NCI-H2029 (cell line): ENCODE data around the gene ADARB2.

Source experiments
- DNase-seq: peaks from one replicate; lab custom pipeline; 2025; lab: John Stamatoyannopoulos, UW

Gene ADARB2

DNA sequence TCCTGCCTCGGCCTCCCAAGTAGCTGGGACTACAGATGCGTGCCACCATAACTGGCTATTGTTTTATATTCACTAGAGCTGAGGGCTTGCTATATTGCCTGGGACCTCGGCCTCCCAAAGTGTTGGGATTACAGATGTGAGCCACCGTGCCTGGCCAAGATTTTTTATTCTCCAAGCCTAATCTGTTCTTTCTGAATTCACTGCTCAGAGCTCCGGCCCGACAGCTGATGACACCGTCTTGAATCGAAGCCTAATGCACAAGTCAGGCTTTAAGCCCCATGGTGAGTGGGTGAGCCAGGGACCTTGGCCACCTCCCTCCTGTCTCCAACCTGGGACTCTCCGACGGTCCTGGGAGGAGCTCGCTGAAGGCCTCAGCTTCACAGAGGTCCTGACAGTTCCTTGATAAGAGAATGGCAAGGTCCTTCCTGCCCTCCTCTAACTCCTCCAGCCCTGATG, 342.3 kb downstream of the ADARB2 start:
- no peak for DNase-seq

DNA sequence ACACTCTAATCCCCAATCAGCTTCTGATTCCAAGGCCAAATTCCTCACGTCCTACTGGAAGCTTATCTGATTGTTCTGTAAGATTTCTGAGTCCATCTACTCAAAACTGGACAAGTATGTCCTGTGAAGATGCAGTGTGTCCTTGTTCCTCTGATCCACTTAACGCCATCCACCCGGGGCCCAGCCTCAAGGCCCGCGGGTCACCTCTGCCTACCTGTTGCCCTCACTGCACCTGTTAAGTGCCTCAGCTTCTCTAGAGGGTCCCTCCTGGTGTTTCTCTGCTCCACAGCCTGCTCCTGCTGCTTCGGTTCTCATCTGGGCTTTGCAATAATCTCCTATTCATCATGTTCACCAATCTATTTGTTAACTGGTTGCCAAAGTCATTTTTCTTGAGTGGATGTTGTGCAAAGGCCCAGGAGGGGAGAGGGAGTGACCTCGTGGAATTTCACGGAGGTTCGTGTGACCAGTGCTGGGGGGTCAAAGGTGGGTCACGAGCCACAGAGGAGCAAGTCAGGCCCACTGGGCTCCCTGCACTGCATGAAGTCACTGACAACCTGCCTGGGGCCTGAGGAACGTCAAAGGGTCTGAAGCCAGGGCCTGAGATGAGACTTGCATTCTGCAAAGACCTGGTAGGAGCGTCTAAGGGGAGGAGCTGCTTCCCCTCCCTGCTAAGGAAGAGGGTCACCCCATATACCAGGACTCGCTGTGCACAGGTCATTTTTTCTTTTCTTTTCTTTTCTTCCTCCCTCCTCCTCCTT, 343.0 kb downstream of the ADARB2 start:
- DNase-seq, result no peak

DNA sequence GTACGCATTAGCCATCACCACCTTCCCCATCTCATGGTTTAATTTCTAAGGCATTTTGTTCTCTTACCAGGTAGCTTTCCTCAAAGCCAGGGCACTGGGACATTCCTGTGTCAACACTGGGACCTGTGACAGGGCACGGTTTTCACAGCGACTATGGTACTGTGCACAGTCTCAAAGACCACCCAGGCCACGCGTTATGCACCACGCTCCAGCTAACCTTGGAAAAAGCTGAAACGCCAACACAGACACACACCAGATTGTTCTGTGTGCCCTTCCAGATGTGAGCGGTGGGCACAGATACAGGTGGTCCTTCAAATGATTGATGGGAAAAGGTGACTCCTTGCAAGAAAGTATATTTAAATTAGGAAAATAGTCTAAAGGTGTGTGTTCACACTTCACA, 343.8 kb downstream of the ADARB2 start:
- no peak for DNase-seq

DNA sequence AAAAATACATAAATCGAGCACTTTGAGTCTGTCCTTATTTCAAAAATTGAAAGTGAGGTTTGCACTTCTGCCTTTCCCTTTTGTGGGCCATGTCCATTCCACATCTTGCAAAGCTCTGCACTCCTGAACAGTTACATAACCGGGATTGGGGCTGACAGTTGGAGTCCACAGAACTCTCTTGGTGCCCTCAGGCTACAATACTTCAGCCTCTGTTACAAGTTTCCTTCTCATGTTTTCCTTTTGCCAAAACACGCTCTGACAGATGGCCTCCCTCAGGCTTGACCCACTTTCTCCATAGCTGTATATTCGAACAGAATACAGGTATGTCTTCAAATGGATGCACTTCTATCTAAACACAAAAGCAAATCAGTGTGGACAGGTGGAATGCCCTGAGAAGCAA, 345.2 kb downstream of the ADARB2 start:
- no peak for DNase-seq

DNA sequence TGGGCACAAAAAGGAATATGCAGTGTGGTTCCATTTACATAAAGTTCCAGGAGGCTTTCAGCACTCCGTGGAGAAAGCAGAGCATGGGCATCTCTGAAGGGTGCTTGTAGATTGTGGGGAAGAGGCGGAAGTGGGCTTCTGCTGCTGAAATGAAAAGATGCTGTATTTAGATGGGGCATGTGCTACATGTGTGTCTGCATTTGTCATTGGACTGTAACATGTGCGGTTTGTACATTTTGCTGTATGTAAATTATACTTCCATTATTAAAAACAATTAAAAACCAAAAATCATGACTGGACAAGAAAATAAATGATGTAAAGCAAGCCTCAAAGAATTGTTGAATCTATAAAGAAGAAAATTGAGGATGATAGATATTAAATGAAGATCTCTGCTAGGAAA, 347.1 kb downstream of the ADARB2 start:
- no peak for DNase-seq

DNA sequence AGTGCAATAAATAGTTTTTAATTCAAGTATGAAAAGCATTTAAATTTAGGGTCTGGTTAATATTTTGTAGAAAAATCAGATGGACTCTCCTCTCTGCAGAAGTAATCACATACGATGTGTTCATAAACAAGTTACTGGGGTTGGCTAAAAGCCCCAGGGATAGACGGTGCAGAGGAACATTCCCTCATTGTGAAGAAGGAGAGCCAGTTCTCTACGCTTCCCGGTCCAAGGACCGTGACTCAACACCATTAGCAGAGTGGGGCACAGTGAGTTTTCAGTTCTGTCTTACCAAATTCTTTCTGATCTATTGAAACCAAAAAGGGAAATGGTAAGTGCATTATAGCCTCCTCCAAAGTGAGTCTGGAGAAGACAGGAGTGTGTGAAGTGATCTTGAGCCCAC, 353.3 kb downstream of the ADARB2 start:
- DNase-seq, result no peak

DNA sequence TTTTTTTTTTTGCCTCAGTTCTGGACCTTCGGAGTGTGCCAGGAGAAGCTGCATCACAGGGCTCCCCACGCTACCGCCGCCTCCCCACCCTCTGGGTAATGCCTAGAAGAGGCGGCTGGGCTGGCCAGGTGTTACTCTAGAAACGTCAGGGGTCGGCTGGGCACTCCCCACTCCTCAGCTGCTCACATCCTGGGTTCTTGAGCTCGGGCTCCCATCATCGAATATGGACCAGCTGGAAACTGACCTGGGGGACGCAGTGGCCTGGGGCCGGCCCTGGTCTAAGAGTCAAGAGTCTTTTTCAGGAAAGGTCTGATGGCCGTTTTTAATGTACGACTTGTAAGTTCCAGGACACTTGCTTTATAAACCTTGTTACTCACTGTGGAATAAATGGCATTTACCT, 354.6 kb downstream of the ADARB2 start:
- no peak for DNase-seq

DNA sequence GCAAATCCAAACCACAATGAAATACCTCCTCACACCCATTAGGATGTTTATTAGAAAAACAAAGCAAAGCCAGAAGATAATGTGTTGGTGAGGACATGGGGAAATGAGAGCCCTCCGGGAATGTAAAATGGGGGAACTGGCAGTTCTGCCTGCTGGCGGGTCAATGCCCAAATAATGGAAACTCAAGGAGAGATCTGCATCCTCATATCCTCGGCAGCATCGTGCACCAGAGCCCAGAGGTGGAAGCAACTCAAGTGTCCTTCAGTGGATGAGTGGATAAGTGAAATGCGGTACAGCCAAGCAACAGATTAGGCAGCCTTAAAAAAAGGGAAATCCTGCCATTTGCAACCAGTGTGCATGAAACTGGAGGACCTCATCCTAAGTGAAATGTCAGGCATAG, 356.0 kb downstream of the ADARB2 start:
- DNase-seq, result no peak

DNA sequence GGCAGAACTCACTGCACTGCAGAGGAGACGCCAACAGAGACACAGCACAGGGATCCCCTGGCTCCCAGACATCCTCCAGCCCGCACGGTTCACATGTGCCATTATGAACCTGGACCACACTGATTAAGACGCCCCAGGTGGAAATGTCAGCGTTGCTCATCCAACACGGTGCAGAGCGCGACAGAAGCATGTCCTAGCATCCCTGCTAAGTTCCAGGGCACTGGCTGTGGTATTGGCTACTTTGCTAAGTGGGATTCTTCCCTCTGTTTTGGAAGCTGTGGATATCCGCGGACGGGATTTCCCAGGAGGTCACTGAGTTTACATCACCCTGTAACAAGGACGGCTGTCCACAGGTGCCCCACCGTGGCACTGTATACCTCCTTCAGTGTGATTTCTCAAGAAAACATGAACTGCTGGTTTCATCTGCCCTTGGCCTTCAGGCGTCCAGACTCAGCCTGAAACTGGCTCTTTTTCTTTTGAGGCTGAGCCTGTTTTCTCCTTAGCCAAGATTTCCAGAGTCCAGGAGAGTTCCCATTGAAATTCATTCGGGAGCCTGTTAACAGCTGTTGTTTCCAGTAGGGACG, 357.1 kb downstream of the ADARB2 start:
- no peak for DNase-seq

DNA sequence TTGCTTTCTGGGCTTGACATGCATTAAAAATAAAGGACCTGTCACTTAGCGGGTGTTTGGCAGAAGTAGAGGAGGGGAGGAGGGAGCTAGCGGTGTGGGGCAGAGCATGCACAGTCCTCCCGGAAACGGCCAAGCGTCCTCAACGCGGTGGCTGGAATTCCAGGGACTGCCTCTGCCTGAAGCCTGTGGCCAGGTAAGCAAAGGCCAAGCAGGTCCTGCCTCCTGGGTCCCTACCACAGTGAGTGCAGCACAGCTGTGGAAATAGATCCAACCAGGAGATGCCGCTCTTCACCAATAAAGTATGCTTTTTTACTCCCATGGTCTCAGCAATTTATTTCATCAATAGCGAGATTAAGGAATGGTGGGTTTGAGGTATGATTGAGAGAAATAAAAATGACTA, 357.7 kb downstream of the ADARB2 start:
- DNase-seq, result no peak

DNA sequence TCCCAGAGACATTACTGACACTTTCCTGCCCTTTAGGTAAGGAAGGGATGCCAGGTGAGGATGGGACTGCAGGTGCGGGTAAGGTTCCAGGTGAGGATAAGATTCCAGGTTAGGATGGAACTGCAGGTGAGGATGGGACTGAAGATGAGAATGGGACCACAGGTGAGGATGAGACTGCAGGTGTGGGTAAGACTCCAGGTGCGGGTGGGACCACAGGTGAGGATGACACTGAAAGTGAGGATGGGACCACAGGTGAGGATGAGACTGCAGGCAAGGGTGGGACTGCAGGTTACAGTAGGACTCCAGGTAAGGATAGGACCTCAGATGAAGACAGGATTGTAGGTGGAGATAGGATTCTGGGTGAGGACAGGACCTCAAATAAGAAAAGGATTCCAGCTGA, 358.9 kb downstream of the ADARB2 start:
- DNase-seq, result no peak

DNA sequence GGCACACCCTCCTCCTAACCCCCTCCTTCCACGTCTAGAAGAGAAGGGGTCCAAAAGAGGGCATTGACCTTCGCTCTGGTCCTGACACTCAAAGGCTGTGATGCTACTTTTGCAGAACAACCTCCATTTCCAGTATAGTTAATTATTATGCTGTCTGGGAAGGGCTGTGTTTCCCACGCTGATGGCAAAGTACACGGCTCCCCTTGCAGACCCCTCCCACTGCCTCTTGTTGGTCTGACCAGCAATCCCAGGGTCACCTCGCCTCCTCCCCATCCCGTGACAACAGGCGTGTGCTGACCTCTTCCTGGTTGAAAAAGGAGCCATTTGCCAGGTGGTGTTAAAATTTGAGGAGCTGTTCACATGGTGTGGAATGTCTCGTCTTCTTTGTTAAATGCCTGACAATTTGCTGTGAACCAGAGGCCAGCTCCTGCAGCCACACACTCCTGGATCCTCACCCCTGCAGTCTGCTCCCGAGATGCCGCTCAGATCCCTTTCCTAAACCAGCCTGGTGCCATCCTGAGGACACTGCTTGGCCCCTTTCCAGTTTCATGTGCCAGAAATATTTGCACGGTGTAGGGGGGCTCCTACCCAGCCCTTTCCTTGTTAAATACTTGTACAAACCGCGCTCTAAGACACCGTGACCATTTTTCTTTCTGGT, 359.5 kb downstream of the ADARB2 start:
- DNase-seq, result no peak

DNA sequence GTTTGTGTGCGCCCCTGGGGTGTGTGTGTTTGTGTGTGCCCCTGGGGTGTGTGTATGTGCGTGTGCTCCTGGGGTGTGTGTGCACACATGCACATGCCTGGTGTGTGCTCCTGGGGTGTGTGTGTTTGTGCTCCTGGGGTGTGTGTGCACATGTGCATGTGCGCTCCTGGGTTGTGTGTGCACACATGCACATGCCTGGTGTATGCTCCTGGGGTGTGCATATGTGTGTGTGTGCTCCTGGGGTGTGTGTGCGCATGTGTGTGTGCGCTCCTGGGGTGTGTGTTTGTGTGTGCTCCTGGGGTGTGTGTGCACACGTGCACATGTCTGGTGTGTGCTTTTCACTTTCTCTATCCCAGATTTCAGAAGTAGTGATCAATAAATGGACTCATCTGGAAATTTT, 360.1 kb downstream of the ADARB2 start:
- no peak for DNase-seq

DNA sequence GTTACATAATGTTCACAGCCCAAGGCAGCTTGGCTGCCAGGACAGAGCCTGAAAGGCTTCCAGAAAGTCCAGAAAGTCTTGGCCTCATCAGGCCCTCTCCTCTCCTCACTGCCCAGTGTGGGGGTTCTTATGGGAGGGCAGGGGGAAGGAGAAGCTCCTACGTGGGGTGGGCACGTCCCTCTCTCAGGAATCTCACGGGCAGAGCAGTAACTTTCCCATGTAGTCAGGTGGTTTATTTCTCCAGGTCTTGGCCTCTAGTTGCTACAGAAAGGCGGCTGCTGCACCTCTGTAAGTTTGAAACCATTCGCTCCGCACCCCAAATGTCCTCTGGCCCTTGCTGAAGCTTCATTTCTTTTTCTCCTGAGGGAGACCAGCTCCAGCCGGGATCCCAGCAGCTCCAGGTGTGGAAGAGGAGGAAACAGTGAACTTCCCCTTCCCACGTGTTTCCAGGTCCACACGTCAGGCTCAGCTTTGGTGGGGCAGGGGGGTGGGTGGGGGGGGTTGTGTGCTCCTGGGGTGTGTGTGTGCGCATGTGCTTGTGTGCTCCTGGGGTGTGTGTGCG, 360.9 kb downstream of the ADARB2 start:
- no peak for DNase-seq

DNA sequence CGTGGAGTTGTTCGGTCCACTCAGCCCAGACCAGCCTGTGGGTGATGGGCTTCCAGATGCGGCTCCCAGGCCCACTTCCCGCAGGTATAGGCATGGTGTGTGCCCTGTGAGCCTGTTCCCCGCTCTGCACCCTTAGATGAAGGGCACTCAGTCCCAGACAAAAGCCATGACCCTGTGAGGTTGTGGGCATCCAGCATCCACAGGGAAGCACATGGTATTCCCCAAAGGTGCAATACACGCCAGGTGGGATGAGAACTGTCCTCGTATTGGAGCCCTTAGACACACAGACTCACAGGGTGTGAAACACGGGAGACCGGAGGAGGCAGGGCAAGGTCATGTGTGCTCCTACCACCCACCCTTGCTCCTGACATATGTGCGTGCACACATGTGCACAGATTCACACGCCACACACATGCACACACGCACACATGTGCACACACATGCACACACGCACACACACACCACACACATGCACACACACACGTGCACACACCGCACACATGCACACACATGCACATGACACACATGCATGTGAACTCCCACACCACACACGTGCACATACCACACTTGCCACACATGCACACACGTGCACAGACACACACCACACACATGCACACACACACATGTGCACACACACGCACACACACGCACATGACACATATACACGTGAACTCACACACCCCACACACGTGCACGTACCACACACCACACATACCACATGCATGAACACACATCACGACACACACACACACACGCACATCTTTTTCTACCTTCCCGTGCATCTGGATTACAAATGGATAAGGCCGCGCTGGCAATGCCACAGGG, 361.8 kb downstream of the ADARB2 start:
- no peak for DNase-seq

DNA sequence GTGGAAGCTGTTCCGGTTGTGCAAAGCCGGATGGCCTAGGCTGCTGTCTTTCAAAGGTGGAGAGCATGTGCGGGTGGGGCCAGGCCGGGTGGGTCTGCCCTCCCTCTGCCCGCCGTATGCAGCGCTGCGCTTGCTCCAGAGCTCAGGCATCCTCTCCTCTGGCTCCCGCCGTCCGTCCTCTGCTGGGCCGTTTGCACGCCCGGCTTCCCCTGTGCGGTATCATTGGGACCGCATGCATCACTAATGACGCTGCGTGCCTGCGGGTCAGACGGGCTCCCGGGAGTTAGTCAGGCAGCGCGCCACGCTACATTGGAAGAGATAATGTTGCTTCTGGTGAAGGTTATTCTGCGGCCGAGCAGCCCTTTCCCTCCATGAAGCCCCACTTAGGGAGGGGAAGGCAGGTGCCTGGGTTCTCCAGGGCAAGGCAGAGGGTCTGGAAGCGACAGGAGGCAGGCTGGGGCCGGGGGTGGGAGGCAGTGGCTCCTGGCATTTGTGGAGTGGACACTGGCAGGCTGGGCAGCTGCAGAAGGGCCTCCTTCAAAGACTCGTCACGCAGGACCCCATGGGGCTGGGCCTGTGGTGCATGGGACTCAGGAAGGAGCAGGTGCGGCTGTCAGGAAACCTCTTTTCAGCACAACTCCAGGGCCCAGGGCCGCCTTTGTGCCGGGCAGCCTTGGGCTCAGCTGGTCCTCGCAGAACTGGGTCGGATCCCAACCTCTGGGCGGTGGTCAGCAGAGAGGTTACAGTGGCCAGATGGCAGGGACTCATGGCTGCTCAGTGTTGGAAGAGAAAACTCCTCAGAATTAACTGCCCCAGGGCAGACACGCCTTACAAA, 362.6 kb downstream of the ADARB2 start:
- no peak for DNase-seq

DNA sequence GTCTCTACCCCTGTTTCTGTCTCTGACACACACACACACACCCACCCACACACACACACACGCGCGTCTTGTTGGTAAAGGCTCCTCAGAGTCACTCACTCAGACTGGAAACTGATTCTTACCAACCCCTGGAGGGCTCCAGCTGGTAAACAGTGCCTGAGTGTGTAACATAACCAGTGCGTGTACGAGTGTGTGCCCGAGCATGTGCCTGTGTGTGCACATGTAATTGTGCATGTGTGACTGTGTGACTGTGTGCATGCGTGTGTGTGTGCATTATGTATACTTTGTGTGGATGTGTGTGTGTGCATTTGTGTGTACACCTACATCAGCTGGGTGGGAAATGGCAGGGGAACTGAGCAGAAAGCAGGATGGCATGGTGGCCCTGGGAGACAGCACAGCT, 364.0 kb downstream of the ADARB2 start:
- no peak for DNase-seq

DNA sequence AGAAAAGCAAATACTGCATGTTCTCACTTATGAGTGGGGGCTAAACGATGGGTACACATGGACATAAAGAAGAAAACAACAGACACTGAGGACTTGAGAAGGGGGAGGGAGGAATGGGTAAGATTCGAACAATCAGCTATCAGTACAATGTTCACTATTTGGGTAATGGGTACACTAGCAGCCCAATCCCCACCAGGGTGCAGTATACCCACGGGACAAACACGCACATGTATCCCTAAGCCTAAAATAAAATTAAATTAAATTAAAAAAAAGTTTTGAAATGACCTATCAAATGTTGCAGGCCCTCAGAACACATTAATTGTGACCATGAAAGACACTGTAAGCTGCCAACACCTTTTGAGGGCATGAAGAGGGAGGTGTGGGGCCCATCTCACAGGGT, 365.1 kb downstream of the ADARB2 start:
- no peak for DNase-seq

DNA sequence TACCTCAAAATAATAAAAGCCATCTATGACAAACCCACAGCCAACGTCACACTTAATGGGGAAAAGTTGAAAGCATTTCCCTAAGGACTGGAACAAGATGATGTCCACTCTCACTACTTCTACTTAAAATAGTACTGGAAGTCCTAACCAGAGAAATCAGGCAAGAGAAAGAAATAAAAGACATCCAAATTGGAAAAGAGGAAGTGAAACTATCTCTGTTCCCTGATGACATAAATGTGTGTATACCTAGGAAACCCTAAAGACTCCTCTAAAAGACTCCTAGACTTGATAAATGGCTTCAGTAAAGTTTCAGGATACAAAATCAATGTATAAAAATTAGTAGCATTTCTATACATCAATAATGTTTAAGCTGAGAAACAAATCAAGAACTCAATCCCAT, 367.0 kb downstream of the ADARB2 start:
- no peak for DNase-seq

DNA sequence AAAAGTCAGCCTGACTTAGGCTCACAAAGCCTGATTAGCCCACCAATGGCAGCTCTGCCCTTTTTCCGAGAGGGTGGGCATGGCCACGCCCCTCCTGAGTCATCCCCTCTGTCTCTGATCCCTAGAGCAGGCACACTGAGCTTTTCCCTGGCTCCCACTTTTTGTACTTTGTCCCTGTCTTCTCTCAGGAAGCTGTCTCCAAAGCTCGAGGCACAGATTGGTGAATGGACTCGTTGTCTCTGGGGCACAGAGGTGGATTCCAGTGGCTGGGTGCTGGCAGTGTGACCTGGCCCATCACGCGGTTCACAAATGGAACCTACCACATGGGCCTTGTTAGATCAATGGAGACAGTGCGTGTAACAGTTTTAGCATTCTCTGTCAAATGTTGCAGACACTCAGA, 367.7 kb downstream of the ADARB2 start:
- no peak for DNase-seq

DNA sequence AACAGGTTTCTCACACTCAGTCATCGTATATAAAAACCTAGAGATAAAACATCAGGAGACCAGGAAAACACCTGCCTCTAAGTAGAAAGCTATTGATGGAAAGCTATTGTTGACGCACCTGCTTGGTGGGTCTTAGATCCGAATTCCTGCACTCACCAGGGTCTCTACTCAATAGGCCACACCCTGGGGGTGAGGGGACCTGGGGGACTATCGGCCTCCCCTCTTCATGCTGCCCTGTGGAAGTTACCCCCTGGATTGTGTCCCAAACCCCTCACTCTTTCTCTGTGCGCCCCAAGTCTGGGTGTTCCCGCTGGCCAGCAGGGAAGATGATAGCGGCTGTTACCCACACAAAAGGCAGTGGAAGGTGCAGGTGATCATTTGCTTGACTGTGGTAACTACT, 368.1 kb downstream of the ADARB2 start:
- DNase-seq, result no peak

DNA sequence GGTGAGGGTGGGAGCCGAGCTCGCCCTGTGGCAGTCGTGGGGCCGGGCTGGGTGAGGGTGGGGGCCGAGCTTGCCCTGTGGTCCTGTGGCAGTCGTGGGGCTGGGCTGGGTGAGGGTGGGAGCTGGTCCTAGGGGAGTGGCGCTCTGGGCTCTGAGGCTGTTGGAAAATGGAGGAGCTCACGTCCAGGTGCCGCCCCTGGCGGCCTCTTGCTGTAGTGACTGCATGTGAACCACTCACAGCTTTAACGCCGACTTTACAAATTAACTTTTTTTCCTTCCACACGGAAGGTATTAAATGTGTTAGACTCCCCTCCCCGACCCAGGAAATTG, 368.5 kb downstream of the ADARB2 start:
- no peak for DNase-seq
